HepG2 (cell line): ENCODE measurements around the gene PNLIPRP2. TPM values are rescaled to one million over a fixed set of nuclear protein-coding genes. Genes with fewer than 3 reads are reported as not detected.

Source experiments
- ATAC-seq: fragments of 200-7000 bp; cut with Tn5 transposase; 3 replicates; pipeline ENCODE4 v1.9.1; 2020; ENCODE audit warnings: mild to moderate bottlenecking, moderate library complexity
- BruUV-seq: library from RNA; stranded (reverse); fragments of 400-500 nt; replicated peaks from 2 replicates; lab custom pipeline; 2021; lab: Mats Ljungman, UMichigan
- CTCF ChIA-PET: fragments of 300-600 bp; formaldehyde crosslinking; extraction: SDS; loops from one replicate; lab custom pipeline; 2021; ENCODE audit warnings: low total read pairs, inconsistent platforms, low intra/inter-chr PET ratio; lab: Yijun Ruan, JAX
- POLR2A ChIA-PET: fragments of 350-600 bp; sonication (Branson Sonifier 250); formaldehyde crosslinking; loops from one replicate; lab custom pipeline; 2020; ENCODE audit warnings: antibody characterized with exemption, inconsistent platforms; lab: Yijun Ruan, JAX
- DNase-seq: peaks from one replicate; pipeline ENCODE4 v3.0.0-alpha.2; 2015; ENCODE audit warnings: low spot score
- FAIRE-seq: peaks from 3 replicates; lab custom pipeline; 2011; peaks lifted over from hg19 to GRCh38; lab: Jason Lieb, UNC
- H2AFZ ChIP-seq: one replicate; pipeline ENCODE4 v1.6.1; 2011; ENCODE audit warnings: low read length, inconsistent platforms
- H3K27ac ChIP-seq: fragments of 300-600 bp; 3 replicates; pipeline ENCODE4 v1.8.0; 2011; ENCODE audit warnings: mixed run types, mild to moderate bottlenecking, mixed read lengths, low read length, inconsistent platforms; ENCODE audit not compliant: insufficient read depth; ENCODE audit errors: extremely low read length
- H3K27me3 ChIP-seq, 2 experiments: fragments of 200-600 bp in 1 of 2; 2 replicates in 1 of 2; 3 replicates in 1 of 2; pipeline versions ENCODE4 v1.6.0 to v1.8.0; 2011; ENCODE audit warnings: low read length in 2 of 2, mild to moderate bottlenecking in 2 of 2, moderate library complexity in 2 of 2, inconsistent platforms in 1 of 2; ENCODE audit not compliant: insufficient read depth in 2 of 2, control insufficient read depth in 1 of 2
- H3K36me3 ChIP-seq, 2 experiments: fragments of 200-600 bp in 1 of 2; replicated peaks in 1 of 2; 2 replicates in 1 of 2; 3 replicates in 1 of 2; pipeline versions ENCODE4 v1.5.1 to v1.8.0; 2011; ENCODE audit warnings: low read length in 2 of 2, inconsistent platforms in 1 of 2; ENCODE audit not compliant: insufficient read depth in 2 of 2, control insufficient read depth in 1 of 2
- H3K4me1 ChIP-seq: 2 replicates; pipeline ENCODE4 v1.5.1; 2012; ENCODE audit warnings: low read length, inconsistent platforms; ENCODE audit not compliant: insufficient read depth
- H3K4me2 ChIP-seq: 2 replicates; pipeline ENCODE4 v1.6.0; 2011; ENCODE audit warnings: low read depth, low read length, inconsistent platforms
- H3K4me3 ChIP-seq, 3 experiments: fragments of 200-600 bp in 1 of 3; sonication (generic), shearing (Covaris generic) in 1 of 3; replicated peaks in 1 of 3; 2 replicates each; pipeline ENCODE4 v1.5.1; 2011 to 2016; ENCODE audit warnings: low read length in 3 of 3, inconsistent platforms in 2 of 3, low read depth in 2 of 3, mild to moderate bottlenecking in 2 of 3, control low read depth in 1 of 3, mixed read lengths in 1 of 3; ENCODE audit not compliant: insufficient read depth in 1 of 3
- H3K79me2 ChIP-seq: one replicate; pipeline ENCODE4 v1.6.1; 2011; ENCODE audit warnings: low read length, inconsistent platforms; ENCODE audit not compliant: insufficient read depth
- H3K9ac ChIP-seq: 2 replicates; pipeline ENCODE4 v1.6.0; 2011; ENCODE audit warnings: mild to moderate bottlenecking, low read depth, low read length, inconsistent platforms; ENCODE audit not compliant: insufficient read depth
- H3K9me3 ChIP-seq: 2 replicates; pipeline ENCODE4 v1.5.1; 2012; ENCODE audit warnings: mild to moderate bottlenecking, low read length
- H4K20me1 ChIP-seq: 2 replicates; pipeline ENCODE4 v1.6.0; 2011; ENCODE audit warnings: inconsistent platforms, mild to moderate bottlenecking, low read length, moderate library complexity; ENCODE audit not compliant: insufficient read depth
- CBFB ChIP-seq: sonication (generic); formaldehyde crosslinking; IDR thresholded peaks from 2 replicates; pipeline ENCODE4 v1.4.0; 2020; ENCODE audit warnings: missing genetic modification reagents
- DMAP1 ChIP-seq: IDR thresholded peaks from 2 replicates; pipeline ENCODE4 v1.6.1; 2016
- ELF3 ChIP-seq: IDR thresholded peaks from 2 replicates; pipeline ENCODE4 v1.6.1; 2016; ENCODE audit warnings: missing genetic modification reagents, missing compliant biosample characterization
- EP300 ChIP-seq, 3 experiments: sonication (generic) in 1 of 3; formaldehyde crosslinking in 1 of 3; IDR thresholded peaks; 2 replicates each; pipeline versions ENCODE4 v1.5.1 to v1.6.1; 2011 to 2020; ENCODE audit warnings: low read depth in 2 of 3, low read length in 2 of 3, borderline replicate concordance in 1 of 3, improper control_type of control experiment in 1 of 3, mild to moderate bottlenecking in 1 of 3, missing genetic modification reagents in 1 of 3, moderate library complexity in 1 of 3
- MZF1 ChIP-seq: sonication (generic); formaldehyde crosslinking; IDR thresholded peaks from 2 replicates; pipeline ENCODE4 v1.8.1; 2023; ENCODE audit warnings: mild to moderate bottlenecking, missing genetic modification reagents, borderline replicate concordance
- SP2 ChIP-seq: sonication (generic); formaldehyde crosslinking; IDR thresholded peaks from 2 replicates; pipeline ENCODE4 v1.5.1; 2020; ENCODE audit warnings: mild to moderate bottlenecking, missing genetic modification reagents
- YY1 ChIP-seq: IDR thresholded peaks from 2 replicates; pipeline ENCODE4 v1.6.1; 2011; ENCODE audit warnings: low read length, low read depth, moderate library complexity, mild to moderate bottlenecking; ENCODE audit not compliant: insufficient read depth, insufficient replicate concordance
- ZKSCAN8 ChIP-seq: IDR thresholded peaks from 2 replicates; pipeline ENCODE4 v1.6.1; 2016; ENCODE audit warnings: borderline replicate concordance, missing genetic modification reagents, missing compliant biosample characterization
- WGBS: methylation state at CpG from one replicate; pipeline ENCODE4 v1.1.6; 2017; ENCODE audit warnings: low lambda C conversion rate; 5-methylcytosine and 5-hydroxymethylcytosine counted together
- in situ Hi-C: cut with HindIII; loops from 2 replicates; pipeline ENCODE4 v1.10.0; 2017; ENCODE audit warnings: low pct_unique_long_range_greater_than_20kb; ENCODE audit not compliant: extremely low pct_ligation_motif_present
- intact Hi-C: fragments of 100-400 bp; cut with micrococcal nuclease; formaldehyde crosslinking; loops from one replicate; pipeline ENCODE4 v1.10.0; 2022; ENCODE audit not compliant: unreplicated experiment
- polyA plus RNA-seq, 8 experiments: library from polyadenylated mRNA; depleted of rRNA in 3 of 8; stranded (reverse) in 7 of 8; unstranded in 1 of 8; fragments of >200 nt; fragmentation: Illumina TruSeq in 4 of 8; extraction: Trizol in 4 of 8; gene quantifications; 2 replicates each; pipeline versions ENCODE4 v1.2.1 to v1.2.3, GENCODE V29; 2011 to 2016; ENCODE audit warnings: low read depth in 4 of 8, missing spikeins in 1 of 8, mixed read lengths in 1 of 8; ENCODE audit not compliant: insufficient read depth in 1 of 8
- total RNA-seq, 5 experiments: library from RNA; depleted of rRNA; stranded (reverse); fragments of >200 nt; fragmentation: Illumina TruSeq; extraction: Trizol; gene quantifications; 2 replicates each; pipeline ENCODE4 v1.2.3, GENCODE V29; 2016; ENCODE audit warnings: low read depth in 1 of 5

The PNLIPRP2 gene
- total and polyA plus RNA-seq, 2 of the 13 experiments (the other 11 are each of a cell fraction or from before 2014, with no cell fraction given): 0.21 to 0.97 TPM

GRCh38 chr10:116607336-116607735 is 13.4 kb upstream of the PNLIPRP2 start:
- H3K4me1 ChIP-seq: no peaks in the 10 kb centered on the region
- no peak for ATAC-seq
- no peak overlapping the region for H3K4me2 ChIP-seq
- H3K79me2 ChIP-seq: no peaks in the 10 kb centered on the region
- no peak overlapping the region for H3K27ac ChIP-seq
- in situ Hi-C loops (no loop called here), intact Hi-C loops (no loop called here)
- 50% methylated on average over 6 of the region's 6 CpGs for WGBS
- H4K20me1 ChIP-seq: no peaks in the 10 kb centered on the region
- POLR2A ChIA-PET: no interaction called here
- TF ChIP-seq ZKSCAN8 (CRISPR knock-in tag): no peak
- TF ChIP-seq SP2 (CRISPR knock-in tag): no peak
- no peak for TF ChIP-seq ELF3 (CRISPR knock-in tag)
- TF ChIP-seq YY1: no peak
- TF ChIP-seq MZF1 (CRISPR knock-in tag): no peak
- TF ChIP-seq DMAP1: no peak
- TF ChIP-seq EP300 (IDR thresholded peaks at IDR 0.05; ENCODE audit: low read depth in 2 of 2, low read length in 2 of 2): no peak
- TF ChIP-seq EP300 (CRISPR knock-in tag; IDR thresholded peaks at IDR 0.05; ENCODE audit: borderline replicate concordance): no peak
- TF ChIP-seq CBFB (CRISPR knock-in tag): no peak
- CTCF ChIA-PET: no interaction called here
- H2AFZ ChIP-seq: no peak overlapping the region
- FAIRE-seq: no peak
- no peaks in the 10 kb centered on the region for H3K36me3 ChIP-seq
- H3K9me3 ChIP-seq: no peaks in the 10 kb centered on the region
- DNase-seq: no peak
- H3K27me3 ChIP-seq: peaks cover 1 to 6% of the 10 kb centered on the region in 2 experiments; a peak in 3 of 5 replicates
- H3K4me3 ChIP-seq: no peak overlapping the region
- BruUV-seq: no TSS peak
- H3K9ac ChIP-seq: no peak overlapping the region
